NCI-H524 treated with DMSO at 0.1 percent for 48 hours (cell line): Measurements from ENCODE around the gene GIMAP2.

Experiments used
- DNase-seq: peaks from one replicate; lab custom pipeline; 2025; lab: John Stamatoyannopoulos, UW

Gene GIMAP2

DNA sequence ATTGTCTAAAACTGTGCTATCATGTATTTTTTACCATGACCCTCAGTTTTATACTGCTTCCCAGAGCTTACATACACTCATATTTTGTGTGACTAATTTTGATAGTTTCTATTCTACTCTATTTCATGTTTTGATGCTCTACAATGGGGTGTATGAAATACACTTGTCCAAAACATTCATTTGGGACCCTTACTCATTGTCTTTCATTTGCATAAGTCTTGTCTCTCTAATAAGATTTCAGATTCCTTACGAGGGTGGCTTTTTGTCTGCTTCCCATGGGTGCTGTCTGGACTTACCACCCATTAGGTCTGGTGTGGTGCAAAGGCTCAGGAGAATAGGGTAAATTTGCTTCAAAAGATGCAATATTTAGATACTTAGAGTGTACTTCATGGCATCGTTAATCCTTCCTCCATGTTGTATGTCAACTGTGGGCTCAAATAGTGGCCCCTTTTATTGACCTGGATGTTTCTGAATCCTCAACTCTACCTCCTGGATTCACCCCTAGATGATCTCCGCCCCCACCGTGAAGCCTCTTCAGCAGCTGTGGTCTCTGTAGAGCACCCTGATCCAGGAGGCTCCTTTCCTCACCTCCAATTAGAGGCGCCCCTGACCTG lies 48.1 kb downstream of the GIMAP2 start:
- no peak for DNase-seq

DNA sequence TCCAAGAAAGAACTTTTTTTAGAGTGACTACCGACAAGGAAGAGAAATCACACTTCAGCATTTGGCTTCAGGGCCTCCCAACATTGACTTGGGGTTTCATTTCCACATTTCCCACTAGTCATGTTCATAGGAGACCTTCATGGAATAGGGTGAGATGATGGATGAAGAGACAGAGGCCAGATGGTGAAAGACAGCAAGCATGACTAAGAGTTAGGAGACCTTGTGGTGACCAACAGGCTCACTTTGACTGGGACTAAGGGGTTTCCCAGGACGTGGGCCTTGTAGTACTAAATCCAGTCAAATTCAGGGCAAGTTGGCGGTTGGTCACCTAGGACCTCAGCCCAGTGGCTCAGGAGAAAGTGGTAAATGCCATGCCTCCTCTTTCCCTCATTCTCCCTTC lies 48.7 kb downstream of the GIMAP2 start:
- no peak for DNase-seq

DNA sequence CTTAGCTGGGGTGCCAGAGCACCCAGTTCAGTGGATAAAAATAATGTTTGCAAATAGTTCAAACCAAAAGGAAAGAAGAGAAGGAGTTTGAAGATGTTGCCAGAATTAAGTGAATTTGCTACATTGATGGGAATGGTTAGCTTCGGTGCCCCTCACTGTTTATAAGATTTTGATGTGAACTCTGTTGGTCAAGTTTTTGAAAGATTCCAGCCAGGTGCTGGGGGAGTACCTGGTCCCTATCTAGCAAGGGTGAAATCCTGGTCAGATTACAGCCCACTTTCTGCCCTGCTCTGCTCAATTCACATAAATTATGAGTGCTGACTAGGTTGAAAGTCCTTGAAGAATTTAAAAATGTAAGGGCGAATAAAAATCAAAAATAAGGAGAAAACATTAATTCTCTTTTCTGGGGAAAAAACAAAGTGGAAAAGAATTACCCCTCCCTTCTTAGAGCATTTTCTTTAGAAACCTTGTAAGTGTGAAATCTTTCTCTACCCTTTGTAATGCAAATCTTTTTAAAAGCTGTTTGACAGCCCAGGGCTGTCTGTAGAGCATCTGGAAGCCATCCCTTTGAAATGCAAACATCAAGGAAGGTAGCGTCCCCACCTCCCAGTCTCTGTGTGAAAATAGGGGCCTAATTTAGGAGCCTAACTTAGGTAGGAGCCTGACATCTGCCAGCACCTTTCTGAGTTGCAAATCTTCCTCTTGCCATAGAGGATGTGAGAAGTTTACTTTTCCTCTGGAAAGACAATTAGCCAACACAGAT lies 50.3 kb downstream of the GIMAP2 start:
- no peak for DNase-seq

DNA sequence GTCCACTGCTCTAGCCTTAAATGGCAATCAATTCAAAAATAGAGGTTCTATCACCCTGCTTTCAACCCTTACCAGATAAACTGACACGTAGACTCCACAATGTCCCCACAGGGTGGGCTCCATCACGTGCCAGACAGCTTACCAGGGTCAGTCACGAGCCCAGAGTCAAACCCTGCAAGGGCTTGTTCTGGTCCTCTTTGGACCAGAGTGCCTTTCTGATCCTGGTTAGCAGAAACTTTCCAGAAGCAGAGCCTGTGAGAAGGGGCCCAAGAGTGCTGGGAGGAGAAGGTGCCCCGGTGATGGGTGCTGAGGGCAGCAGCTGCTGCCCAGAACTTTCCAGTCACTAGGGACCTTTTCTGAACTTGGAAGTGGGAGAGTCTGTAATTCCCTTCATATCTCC lies 51.4 kb downstream of the GIMAP2 start:
- no peak for DNase-seq

DNA sequence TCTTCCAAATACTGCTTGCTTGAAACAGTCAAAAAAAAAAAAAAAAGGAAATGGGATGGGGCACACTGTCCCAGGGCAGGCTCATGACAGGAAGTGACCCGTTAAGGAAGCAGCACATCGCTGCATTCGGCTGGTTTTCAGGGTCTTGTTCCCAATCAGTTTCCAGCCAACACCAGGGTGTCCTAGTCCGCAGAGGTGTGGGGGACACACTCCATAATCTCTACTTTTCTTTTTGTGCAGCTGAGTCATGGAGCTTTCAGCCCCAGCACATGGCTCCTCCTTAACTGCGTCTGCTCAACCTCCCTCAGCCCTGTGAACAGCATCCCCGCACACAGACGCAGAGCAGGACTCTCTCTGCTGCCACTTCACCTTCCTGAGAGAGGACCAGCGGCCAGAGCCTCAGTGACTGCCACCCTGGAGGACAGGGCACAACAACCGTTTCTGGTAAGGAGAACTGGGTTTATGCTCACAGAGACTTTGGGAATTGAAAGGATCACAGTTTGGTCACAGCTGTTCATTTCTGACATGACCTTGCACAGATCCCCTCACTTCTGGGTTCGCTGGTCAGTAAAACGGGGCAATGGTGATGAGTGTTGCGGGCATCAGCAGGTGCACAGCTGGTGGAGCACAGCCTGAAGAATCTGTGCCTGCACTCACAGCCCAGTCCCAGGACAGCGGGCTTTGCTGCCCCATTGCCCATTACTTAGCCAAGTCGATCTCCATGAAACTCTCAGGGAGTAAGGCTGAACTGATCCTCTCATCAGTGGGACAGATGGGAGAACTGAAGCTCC lies 52.0 kb downstream of the GIMAP2 start, which contains the start of gene GIMAP5:
GIMAP5 (plus strand) TSS at position 154 of the 791 bp plus-strand sequence. CDS start 3,467 bp downstream, outside the sequence.
- no peak for DNase-seq

DNA sequence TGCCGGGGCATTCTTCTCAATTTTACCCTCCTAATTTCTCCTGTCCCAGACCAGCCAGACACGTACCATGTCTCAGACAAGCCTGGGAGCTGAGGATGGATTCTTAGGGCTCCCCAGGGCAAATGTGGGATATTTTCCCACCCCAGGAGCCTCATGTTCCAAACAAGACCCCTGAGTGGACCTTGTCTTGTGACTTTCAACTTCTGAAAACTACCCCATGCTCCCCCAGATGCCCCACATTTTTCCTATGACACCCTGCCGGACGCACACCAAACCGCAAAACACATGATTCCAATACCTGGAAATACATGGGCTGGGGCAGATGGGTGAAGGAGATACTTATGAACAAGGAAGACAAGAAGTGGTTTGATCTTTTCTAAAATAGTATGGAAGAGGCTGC lies 52.6 kb downstream of the GIMAP2 start:
- no peak for DNase-seq

DNA sequence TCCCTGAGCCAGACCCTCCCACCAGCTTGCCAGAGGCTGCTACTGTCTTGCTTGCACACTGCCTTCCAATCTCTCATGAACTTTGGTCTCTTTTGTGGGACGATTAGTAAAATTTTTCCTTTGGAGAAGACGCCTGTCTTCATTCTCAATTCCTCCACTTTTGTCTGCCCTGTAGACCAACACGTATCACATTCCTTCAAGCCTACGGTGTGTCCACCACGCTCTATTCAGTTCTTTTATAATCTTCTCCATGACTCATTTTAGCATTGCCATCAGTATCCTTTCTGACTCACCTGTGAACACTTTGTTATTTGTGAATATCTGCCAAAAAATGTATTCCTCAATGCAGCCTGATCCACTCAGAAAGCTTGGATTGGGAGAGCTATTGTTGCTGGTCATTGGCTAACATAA lies 53.1 kb downstream of the GIMAP2 start:
- DNase-seq, result no peak

DNA sequence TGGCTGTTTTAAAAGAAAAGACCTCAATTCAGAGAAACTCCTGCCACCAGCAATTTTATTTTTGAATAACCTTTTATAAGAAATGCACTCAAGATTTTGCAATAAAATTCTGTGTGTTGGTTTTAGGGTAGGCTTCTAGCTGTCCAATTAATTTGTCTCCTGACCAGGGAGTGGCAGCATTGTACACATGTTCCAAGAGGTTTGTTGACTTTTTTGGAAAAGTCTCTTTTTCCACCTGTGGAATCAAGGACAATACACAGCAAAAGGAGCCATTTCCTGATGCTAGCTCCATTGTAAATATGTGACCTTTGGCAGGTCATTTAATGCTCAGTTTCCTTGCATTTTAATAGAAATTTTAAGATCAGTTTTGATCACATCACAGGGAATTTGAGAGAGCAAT lies 53.5 kb downstream of the GIMAP2 start:
- DNase-seq, result no peak

DNA sequence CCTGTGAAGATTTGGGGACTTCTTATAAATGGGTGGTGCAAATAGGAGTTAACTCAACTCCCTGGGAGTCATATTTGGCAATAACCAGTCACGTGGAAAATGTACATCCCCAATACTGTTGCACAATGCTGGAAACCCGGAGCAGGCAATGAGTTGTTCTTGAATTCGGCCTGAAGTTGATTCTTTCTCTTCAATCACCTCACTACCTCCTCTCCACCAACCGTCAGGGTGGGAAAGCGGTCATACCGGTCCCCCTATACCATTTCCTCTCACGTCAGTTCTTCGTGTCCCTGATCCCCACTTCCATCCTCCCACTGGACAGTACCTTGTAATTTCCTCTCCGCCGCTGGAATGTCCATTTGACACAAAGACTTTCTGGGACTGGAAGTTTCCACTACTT lies 54.5 kb downstream of the GIMAP2 start:
- DNase-seq, result no peak

DNA sequence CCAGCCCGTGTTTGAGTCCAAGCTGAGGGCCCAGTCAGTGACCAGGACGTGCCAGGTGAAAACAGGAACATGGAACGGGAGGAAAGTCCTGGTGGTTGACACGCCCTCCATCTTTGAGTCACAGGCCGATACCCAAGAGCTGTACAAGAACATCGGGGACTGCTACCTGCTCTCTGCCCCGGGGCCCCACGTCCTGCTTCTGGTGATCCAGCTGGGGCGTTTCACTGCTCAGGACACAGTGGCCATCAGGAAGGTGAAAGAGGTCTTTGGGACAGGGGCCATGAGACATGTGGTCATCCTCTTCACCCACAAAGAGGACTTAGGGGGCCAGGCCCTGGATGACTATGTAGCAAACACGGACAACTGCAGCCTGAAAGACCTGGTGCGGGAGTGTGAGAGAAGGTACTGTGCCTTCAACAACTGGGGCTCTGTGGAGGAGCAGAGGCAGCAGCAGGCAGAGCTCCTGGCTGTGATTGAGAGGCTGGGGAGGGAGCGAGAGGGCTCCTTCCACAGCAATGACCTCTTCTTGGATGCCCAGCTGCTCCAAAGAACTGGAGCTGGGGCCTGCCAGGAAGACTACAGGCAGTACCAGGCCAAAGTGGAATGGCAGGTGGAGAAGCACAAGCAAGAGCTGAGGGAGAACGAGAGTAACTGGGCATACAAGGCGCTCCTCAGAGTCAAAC lies 56.9 kb downstream of the GIMAP2 start:
- no peak for DNase-seq
